GM12878 (cell line): ENCODE results near the gene DIAPH2. TPM values are rescaled to one million over a fixed set of nuclear protein-coding genes. Genes with fewer than 3 reads are reported as not detected.

Source experiments
- ATAC-seq: fragments of 200-7000 bp; cut with Tn5 transposase; 3 replicates; pipeline ENCODE4 v1.9.1; 2020; ENCODE audit warnings: mild to moderate bottlenecking, moderate library complexity
- BruUV-seq: library from RNA; stranded (reverse); fragments of 400-500 nt; replicated peaks from 2 replicates; lab custom pipeline; 2021; lab: Mats Ljungman, UMichigan
- CTCF ChIA-PET: fragments of 300-600 bp; sonication (Branson Sonifier 250); formaldehyde crosslinking; extraction: SDS; loops from one replicate; lab custom pipeline; 2021; ENCODE audit warnings: inconsistent platforms; lab: Yijun Ruan, JAX
- POLR2A ChIA-PET: fragments of 350-600 bp; formaldehyde crosslinking; extraction: SDS; loops from one replicate; lab custom pipeline; 2021; ENCODE audit warnings: inconsistent platforms; lab: Charles Lee
- RAD21 ChIA-PET: fragments of 300-600 bp; sonication (Branson Sonifier 250); formaldehyde crosslinking; loops from one replicate; lab custom pipeline; 2023; ENCODE audit warnings: antibody characterized with exemption; ENCODE audit not compliant: unreplicated experiment; lab: Charles Lee
- SMC1A ChIA-PET: fragments of 300-600 bp; sonication (Branson Sonifier 250); formaldehyde crosslinking; loops from one replicate; lab custom pipeline; 2023; ENCODE audit not compliant: unreplicated experiment, uncharacterized antibody; lab: Charles Lee
- DNase-seq: peaks from one replicate; pipeline ENCODE4 v3.0.0-alpha.2; 2011; ENCODE audit warnings: low read depth, low spot score
- FAIRE-seq: peaks from 3 replicates; lab custom pipeline; 2011; peaks lifted over from hg19 to GRCh38; lab: Jason Lieb, UNC
- H2AFZ ChIP-seq: 2 replicates; pipeline ENCODE4 v1.6.0; 2011; ENCODE audit warnings: low read depth, low read length, control low read depth; ENCODE audit not compliant: control insufficient read depth
- H3K27ac ChIP-seq: 2 replicates; pipeline ENCODE4 v1.5.1; 2011; ENCODE audit warnings: control low read depth; ENCODE audit not compliant: control insufficient read depth, insufficient read depth
- H3K27me3 ChIP-seq, 2 experiments: replicated peaks in 1 of 2; 2 replicates each; pipeline versions ENCODE4 v1.6.0 to v1.6.1; 2011; ENCODE audit warnings: low read length in 1 of 2; ENCODE audit not compliant: control insufficient read depth in 2 of 2, insufficient read depth in 2 of 2
- H3K36me3 ChIP-seq, 2 experiments: 2 replicates each; pipeline ENCODE4 v1.5.1; 2011; ENCODE audit warnings: low read length in 1 of 2; ENCODE audit not compliant: control insufficient read depth in 2 of 2, insufficient read depth in 2 of 2
- H3K4me1 ChIP-seq: 2 replicates; pipeline ENCODE4 v1.6.1; 2011; ENCODE audit warnings: mild to moderate bottlenecking, low read length, moderate library complexity, mixed read lengths; ENCODE audit not compliant: control insufficient read depth, insufficient read depth
- H3K4me2 ChIP-seq: 2 replicates; pipeline ENCODE4 v1.6.0; 2011; ENCODE audit warnings: control low read depth; ENCODE audit not compliant: control insufficient read depth, insufficient read depth
- H3K4me3 ChIP-seq: fragments of 200-600 bp; sonication (generic); 2 replicates; pipeline ENCODE4 v1.5.1; 2016
- H3K79me2 ChIP-seq: 2 replicates; pipeline ENCODE4 v1.6.0; 2011; ENCODE audit warnings: low read length; ENCODE audit not compliant: control insufficient read depth, insufficient read depth
- H3K9ac ChIP-seq: 2 replicates; pipeline ENCODE4 v1.8.0; 2011; ENCODE audit warnings: low read length, control low read depth, mixed read lengths; ENCODE audit not compliant: control insufficient read depth, insufficient read depth
- H3K9me3 ChIP-seq: replicated peaks from 3 replicates; pipeline ENCODE4 v1.5.1; 2011; ENCODE audit warnings: mild to moderate bottlenecking, low read length; ENCODE audit not compliant: control insufficient read depth, insufficient read depth
- H4K20me1 ChIP-seq: 2 replicates; pipeline ENCODE4 v1.6.0; 2011; ENCODE audit not compliant: control insufficient read depth, insufficient read depth
- CREB1 ChIP-seq: IDR thresholded peaks from 2 replicates; pipeline ENCODE4 v1.6.1; 2012; ENCODE audit warnings: low read depth, mild to moderate bottlenecking, inconsistent platforms
- DPF2 ChIP-seq: fragments of 450-650 bp; IDR thresholded peaks from 2 replicates; pipeline ENCODE4 v1.6.1; 2017; ENCODE audit warnings: mild to moderate bottlenecking
- IRF3 ChIP-seq: fragments of 450-650 bp; IDR thresholded peaks from 2 replicates; pipeline ENCODE4 v1.6.1; 2014; ENCODE audit warnings: mild to moderate bottlenecking
- MYB ChIP-seq: fragments of 150-350 bp; IDR thresholded peaks from 2 replicates; pipeline ENCODE4 v1.6.1; 2014; ENCODE audit warnings: mild to moderate bottlenecking, low read depth, low read length, borderline replicate concordance
- NR2F1 ChIP-seq: fragments of 450-650 bp; conservative IDR thresholded peaks from 2 replicates; pipeline ENCODE4 v1.6.1; 2017; ENCODE audit warnings: mild to moderate bottlenecking
- RAD21 ChIP-seq: IDR thresholded peaks from 2 replicates; pipeline ENCODE4 v1.6.1; 2011; ENCODE audit warnings: mild to moderate bottlenecking, low read depth, low read length, moderate library complexity; ENCODE audit not compliant: insufficient read depth
- RFX5 ChIP-seq: IDR thresholded peaks from 2 replicates; pipeline ENCODE4 v1.6.1; 2011; ENCODE audit warnings: low read depth, low read length, improper control_type of control experiment
- SIX5 ChIP-seq: IDR thresholded peaks from 2 replicates; pipeline ENCODE4 v1.6.1; 2011; ENCODE audit warnings: mild to moderate bottlenecking, low read depth, low read length, moderate library complexity; ENCODE audit not compliant: severe bottlenecking
- SMARCA5 ChIP-seq: fragments of 450-650 bp; IDR thresholded peaks from 2 replicates; pipeline ENCODE4 v1.6.1; 2017; ENCODE audit warnings: mild to moderate bottlenecking
- SPI1 ChIP-seq: IDR thresholded peaks from 2 replicates; pipeline ENCODE4 v1.6.1; 2011; ENCODE audit warnings: low read depth, mild to moderate bottlenecking, low read length, moderate library complexity, borderline replicate concordance; ENCODE audit not compliant: insufficient read depth
- ZNF24 ChIP-seq: fragments of 450-650 bp; IDR thresholded peaks from 2 replicates; pipeline ENCODE4 v1.6.1; 2017; ENCODE audit warnings: antibody characterized with exemption, mild to moderate bottlenecking
- ZSCAN29 ChIP-seq: fragments of 450-650 bp; IDR thresholded peaks from 2 replicates; pipeline ENCODE4 v1.6.1; 2017; ENCODE audit warnings: mild to moderate bottlenecking, moderate library complexity
- WGBS: methylation state at CpG from one replicate; pipeline ENCODE4 v1.1.6; 2016; ENCODE audit warnings: low lambda C conversion rate; ENCODE audit not compliant: insufficient replicate concordance, insufficient coverage; ENCODE audit errors: missing lambda C conversion rate; 5-methylcytosine and 5-hydroxymethylcytosine counted together
- in situ Hi-C: fragments of 300-500 bp; cut with MboI; formaldehyde crosslinking; loops from 9 replicates; pipeline ENCODE4 v1.14.3; 2018; ENCODE audit warnings: mixed read lengths
- intact Hi-C: fragments of 100-400 bp; cut with micrococcal nuclease; formaldehyde crosslinking; loops from one replicate; pipeline ENCODE4 v1.14.2; 2022; ENCODE audit not compliant: unreplicated experiment
- polyA plus RNA-seq, 11 experiments: library from polyadenylated mRNA; depleted of rRNA in 4 of 11; unstranded in 6 of 11; stranded (reverse) in 5 of 11; fragments of >200 nt; fragmentation: Nextera tagmentation in 4 of 11; fragmentation: Illumina TruSeq in 1 of 11; extraction: Ambion mirVana in 4 of 11; extraction: Trizol in 1 of 11; gene quantifications; 1 replicate in 1 of 11; 2 replicates in 10 of 11; pipeline versions ENCODE4 v1.2.1 to v1.2.3, GENCODE V29; 2011 to 2016; ENCODE audit warnings: inconsistent platforms in 2 of 11, missing spikeins in 2 of 11, low read depth in 1 of 11
- total RNA-seq, 4 experiments: library from RNA; depleted of rRNA in 3 of 4; stranded (reverse); fragments of >200 nt in 3 of 4; fragmentation: Illumina TruSeq in 1 of 4; extraction: Trizol in 1 of 4; gene quantifications; 2 replicates each; pipeline versions ENCODE4 v1.2.1 to v1.2.3, GENCODE V29; 2013 to 2021
- TF ChIP-seq, protein P1 (sequence below): fragments of 150-350 bp; IDR thresholded peaks from 2 replicates; pipeline ENCODE4 v1.6.1; 2016; ENCODE audit warnings: low read depth, low read length

Gene DIAPH2
- total and polyA plus RNA-seq, 10 of the 15 experiments (the other 5 are each of a cell fraction or from before 2014, with no cell fraction given) = 2.2 to 16.6 (median 8.8) TPM

GRCh38 chrX:96707804-96708203, 23.2 kb downstream of the DIAPH2 start:
- Histone ChIP-seq H3K36me3 (no peaks in the 10 kb centered on the region), H4K20me1 (no peaks in the 10 kb centered on the region), H3K9ac (no peak overlapping the region), H3K9me3 (no peaks in the 10 kb centered on the region), H3K4me3 (no peak overlapping the region), H3K27ac (no peak overlapping the region), H3K79me2 (no peaks in the 10 kb centered on the region), H3K4me1 (no peaks in the 10 kb centered on the region), H3K4me2 (no peak overlapping the region), H3K27me3 (no peaks in the 10 kb centered on the region), H2AFZ (no peak overlapping the region)
- ChIA-PET RAD21 (no interaction called here), POLR2A (no interaction called here), SMC1A (no interaction called here), CTCF (interaction anchor here (0.6 to 1.5 kb wide), 2 partner anchors 9 to 21 kb away, joined by 3 to 5 read pairs; no protein-coding TSS in a partner anchor)
- ATAC-seq = no peak
- no TSS peak for BruUV-seq
- no peak for FAIRE-seq
- no peak for TF ChIP-seq ZNF24
- no peak for TF ChIP-seq SMARCA5
- DNase-seq = no peak
- WGBS = 100% methylated on average over 1 of the region's 1 CpG
- intact Hi-C loops (no loop called here), in situ Hi-C loops (no loop called here)

GRCh38 chrX:96710031-96710430, 25.4 kb downstream of the DIAPH2 start:
- Histone ChIP-seq H3K27ac (no peak overlapping the region), H3K9ac (no peak overlapping the region), H3K79me2 (no peaks in the 10 kb centered on the region), H2AFZ (no peak overlapping the region), H3K4me1 (no peaks in the 10 kb centered on the region), H3K27me3 (no peaks in the 10 kb centered on the region), H3K4me2 (no peak overlapping the region), H3K4me3 (no peak overlapping the region), H4K20me1 (no peaks in the 10 kb centered on the region), H3K36me3 (no peaks in the 10 kb centered on the region), H3K9me3 (no peaks in the 10 kb centered on the region)
- ChIA-PET SMC1A (no interaction called here), POLR2A (no interaction called here), RAD21 (no interaction called here), CTCF (no interaction called here)
- WGBS = 45% methylated on average over 2 of the region's 2 CpGs
- intact Hi-C loops = no loop called here
- BruUV-seq = no TSS peak
- ATAC-seq (no peak), FAIRE-seq (no peak), DNase-seq (no peak)
- in situ Hi-C loops = no loop called here
- TF ChIP-seq RAD21 (no peak), ZSCAN29 (no peak), NR2F1 (no peak), SIX5 (no peak), RFX5 (no peak), CREB1 (no peak), MYB (no peak), SPI1 (no peak), IRF3 (no peak), DPF2 (no peak)
- TF ChIP-seq, protein P1, sequence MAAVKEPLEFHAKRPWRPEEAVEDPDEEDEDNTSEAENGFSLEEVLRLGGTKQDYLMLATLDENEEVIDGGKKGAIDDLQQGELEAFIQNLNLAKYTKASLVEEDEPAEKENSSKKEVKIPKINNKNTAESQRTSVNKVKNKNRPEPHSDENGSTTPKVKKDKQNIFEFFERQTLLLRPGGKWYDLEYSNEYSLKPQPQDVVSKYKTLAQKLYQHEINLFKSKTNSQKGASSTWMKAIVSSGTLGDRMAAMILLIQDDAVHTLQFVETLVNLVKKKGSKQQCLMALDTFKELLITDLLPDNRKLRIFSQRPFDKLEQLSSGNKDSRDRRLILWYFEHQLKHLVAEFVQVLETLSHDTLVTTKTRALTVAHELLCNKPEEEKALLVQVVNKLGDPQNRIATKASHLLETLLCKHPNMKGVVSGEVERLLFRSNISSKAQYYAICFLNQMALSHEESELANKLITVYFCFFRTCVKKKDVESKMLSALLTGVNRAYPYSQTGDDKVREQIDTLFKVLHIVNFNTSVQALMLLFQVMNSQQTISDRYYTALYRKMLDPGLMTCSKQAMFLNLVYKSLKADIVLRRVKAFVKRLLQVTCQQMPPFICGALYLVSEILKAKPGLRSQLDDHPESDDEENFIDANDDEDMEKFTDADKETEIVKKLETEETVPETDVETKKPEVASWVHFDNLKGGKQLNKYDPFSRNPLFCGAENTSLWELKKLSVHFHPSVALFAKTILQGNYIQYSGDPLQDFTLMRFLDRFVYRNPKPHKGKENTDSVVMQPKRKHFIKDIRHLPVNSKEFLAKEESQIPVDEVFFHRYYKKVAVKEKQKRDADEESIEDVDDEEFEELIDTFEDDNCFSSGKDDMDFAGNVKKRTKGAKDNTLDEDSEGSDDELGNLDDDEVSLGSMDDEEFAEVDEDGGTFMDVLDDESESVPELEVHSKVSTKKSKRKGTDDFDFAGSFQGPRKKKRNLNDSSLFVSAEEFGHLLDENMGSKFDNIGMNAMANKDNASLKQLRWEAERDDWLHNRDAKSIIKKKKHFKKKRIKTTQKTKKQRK = no peak
